HG03139 (cell line): ENCODE results near the gene GPRIN1.

Experiments
- ATAC-seq: cut with Tn5 transposase; IDR thresholded peaks from one replicate; pipeline ENCODE4 v1.9.1; 2021; ENCODE audit not compliant: unreplicated experiment

Gene GPRIN1

DNA sequence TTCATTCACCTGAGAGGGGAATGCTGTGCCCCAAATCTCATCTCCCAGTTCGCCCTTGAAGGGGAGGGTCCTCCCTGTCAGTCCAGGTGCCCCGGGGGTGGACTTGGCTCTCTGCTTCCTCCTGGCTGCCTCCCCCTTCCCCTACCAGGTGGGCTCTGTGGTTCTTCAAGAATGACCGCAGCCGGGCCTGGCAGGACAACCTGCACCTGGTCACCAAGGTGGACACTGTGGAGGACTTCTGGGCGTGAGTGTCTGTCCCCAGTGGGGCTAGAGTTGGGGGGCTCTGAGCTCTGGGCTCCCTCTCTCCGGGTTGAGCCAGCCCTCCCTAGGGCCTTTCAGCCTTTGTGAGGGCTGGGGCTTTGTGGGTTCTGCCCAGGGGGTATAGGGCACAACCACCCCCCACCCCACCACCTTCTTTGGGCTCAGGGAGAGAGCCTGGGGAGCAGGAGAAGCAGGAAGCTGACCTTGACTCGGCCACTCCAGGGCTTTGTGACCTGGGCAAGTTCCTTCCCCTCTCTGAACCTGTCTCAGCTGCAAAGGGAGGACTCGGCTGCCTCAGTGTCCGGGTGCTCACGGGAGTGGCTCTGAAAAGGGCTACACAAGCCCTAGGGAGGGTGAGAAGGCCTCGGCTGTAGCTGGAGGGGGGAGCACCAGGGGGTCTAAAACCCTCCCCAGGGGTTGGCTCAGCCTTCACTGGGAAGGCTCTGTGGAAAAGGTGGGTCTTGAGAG, 33.7 kb upstream of the GPRIN1 start:
- ATAC-seq: no peak

DNA sequence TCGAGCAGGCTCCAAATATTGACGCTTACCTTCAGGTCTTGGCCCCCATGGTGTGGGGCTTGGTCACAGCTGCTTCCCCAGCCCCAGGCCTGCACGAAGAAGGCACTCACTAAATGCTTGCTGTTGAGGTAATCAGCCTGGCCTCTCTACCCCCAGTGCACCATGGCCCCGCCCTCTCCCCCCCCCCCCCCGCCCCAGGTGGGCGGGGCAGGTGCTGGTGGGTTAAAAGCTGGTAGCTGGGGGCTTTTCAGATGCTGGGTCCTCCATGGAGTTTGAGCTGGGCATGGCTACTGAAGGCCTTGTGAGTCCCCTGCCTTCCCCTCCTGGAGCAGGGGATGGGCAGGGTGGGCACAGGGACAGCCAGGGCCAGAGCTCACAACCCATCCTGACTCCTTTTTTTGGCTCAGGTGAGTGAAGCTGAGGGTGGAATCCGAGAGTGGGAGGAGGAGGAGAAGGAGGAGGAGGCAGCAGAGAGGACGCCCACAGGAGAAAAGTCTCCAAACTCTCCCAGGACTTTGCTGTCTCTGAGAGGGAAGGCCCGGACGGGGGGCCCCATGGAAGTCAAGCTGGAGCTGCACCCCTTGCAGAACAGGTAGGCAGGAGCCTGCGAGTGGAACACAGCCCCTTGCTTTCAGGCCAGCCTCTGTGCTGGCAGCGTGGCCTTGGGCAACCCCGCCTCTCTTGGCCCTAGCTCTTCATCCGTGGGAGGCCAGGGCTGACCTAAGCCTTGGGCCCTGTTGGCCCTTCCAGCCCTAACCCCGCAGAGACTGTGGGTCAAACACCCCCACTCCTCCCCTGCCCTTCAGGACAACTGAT, 32.9 kb upstream of the GPRIN1 start:
- ATAC-seq: no peak

- no peak for ATAC-seq
Measured at GRCh38 chr5:176640616-176641015, 30.7 kb upstream of the GPRIN1 start.

DNA sequence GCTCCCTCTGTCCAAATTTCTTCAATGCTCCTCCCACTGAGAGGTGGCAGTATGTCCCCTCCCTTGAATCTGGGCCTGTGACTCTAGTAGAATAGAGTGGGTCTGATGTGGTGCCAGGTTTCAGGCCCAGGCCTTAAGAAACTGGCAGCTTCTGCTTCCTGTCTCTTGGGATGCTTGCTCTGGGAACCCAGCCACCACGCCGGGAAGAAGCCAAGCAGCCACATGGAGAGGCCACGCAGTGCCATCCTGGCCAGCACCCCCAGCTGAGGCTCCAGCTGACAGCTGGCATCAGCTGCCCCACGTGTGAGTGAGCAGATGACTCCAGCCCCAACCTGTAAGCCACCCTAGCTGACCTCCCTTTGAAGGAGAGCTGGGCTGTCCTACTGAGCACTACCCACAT, 30.0 kb upstream of the GPRIN1 start:
- ATAC-seq: no peak

GRCh38 chr5:176639208-176639607, 29.3 kb upstream of the GPRIN1 start:
- ATAC-seq: no peak

- no peak for ATAC-seq
Measured at GRCh38 chr5:176638437-176638836, 28.5 kb upstream of the GPRIN1 start.

DNA sequence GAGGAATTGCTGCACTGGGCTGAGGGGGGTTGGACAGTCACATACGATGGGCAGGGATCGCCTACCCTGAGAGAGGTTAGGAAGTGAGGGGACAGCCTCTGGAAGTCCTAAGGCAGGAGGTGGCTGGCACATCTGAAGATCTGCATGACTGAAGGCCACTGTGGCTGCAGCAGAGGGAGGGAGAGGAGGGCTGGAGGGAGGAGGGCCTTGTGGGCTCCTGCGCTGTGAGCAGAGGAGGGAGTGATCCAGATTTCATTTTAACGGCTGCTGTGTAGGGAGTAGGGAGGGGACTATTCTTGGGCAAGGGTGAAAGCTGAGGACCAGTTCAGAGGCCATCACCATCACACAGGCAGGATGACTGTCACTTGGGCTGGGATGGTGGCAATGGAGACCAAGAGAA, 27.6 kb upstream of the GPRIN1 start:
- no peak for ATAC-seq

GRCh38 chr5:176636426-176636825, 26.5 kb upstream of the GPRIN1 start:
- ATAC-seq: no peak

DNA sequence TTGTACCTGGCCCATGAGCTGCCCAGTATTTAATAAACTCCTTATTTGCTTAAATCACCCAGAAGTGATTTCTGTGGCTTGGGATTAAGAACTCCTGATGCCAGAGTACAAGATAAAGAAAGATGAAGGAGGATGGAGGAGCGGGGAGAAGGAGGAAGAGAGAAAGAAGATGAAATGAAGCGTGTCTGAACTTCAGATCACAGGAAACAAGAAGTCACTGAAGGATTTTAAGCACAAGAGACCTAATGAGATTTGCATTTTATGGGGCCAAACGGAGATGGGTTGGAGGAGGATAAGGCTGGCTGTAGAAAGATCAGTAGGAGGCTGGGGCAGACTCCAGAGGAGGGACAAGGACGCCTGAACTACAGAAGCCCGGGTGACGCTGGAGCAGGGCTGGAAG, 23.6 kb upstream of the GPRIN1 start:
- ATAC-seq: no peak

GRCh38 chr5:176632745-176633144, 22.8 kb upstream of the GPRIN1 start:
- no peak for ATAC-seq

DNA sequence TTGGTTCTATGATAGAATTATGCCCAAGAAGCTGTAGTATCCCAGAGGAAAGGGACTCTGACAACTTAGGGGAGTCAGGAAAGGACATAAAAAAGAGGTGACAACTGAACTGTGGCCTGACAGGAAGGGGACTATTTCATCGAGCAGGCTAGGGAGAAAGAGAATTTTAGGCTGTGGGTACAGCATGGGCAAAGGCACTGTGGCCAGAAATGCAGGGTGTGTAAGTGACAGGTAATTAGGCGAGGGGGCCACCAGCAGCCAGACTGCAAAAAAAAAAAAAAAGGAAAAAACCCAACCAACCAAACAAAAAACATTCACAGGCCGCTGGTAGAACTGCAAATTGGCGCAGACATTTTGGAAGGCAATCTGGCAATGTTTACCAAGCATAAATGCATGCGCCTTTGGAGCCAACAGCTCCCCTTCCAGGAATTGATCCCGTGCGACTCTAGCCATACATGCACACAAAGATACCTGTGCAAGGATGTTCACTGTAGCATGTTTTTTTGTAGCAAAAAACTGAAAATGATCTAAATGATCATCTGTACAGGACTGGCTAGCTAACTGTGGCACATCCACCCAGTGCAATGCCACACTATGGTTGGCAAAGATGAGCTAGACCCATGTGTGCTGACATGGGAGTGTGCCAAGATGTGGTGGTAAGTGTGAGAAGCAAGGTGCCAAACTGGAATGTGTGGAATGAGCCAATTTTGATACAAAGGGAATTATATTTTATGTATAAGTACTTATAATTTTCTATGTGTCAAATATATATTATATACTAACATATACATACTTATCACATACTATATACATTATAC, 21.6 kb upstream of the GPRIN1 start:
- ATAC-seq: no peak

GRCh38 chr5:176630681-176631222, 20.8 kb upstream of the GPRIN1 start:
- ATAC-seq: no peak

- ATAC-seq: no peak
Measured at GRCh38 chr5:176629853-176630680, 20.1 kb upstream of the GPRIN1 start, which contains the start of the genes EIF4E1B and SNCB. EIF4E1B (plus strand) TSS chr5:176630675; CDS start chr5:176642788, 12,113 bp downstream. SNCB (minus strand) TSS chr5:176630534; CDS start chr5:176629654, 880 bp downstream.

- no peak for ATAC-seq
Measured at GRCh38 chr5:176629317-176629852, 19.4 kb upstream of the GPRIN1 start.

DNA sequence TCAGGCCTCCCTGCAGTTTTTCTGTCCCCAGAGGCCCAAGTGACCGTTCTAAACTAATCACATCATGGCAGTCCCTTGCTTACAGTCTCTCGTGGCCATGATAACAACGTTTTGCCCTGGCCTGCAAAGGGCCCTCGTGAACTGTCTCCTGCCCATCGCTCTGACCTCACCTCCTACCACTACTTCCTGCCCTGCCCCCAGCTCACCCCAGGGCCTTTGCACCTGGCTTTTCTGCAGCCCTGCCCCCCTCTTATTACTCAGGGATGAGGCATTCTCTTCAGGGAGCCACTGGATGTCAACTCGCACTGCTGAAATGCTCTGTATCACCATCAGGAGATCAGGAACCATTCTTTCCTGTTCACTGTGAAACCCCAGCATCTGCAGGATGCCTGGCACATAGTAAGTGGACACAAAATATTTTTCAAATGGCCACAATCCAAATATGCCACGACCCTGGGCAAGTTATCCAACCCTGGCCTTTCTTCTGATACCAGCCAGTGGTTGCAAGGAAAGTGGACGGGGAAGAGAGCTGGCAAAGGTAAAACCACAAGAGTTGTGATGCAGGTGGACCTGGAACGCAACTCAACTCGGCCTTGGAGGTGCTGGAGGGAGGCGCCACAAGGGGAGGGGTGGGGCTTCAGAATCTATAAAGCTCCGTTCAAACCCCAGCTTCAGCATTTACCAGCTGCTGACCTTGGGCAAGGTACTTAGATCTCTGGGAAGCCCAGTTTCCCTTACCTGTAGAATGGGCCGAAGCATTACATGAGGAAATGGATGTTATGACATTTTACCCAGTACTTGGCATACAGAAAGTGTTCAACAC, 18.7 kb upstream of the GPRIN1 start:
- ATAC-seq: no peak

GRCh38 chr5:176627582-176627981, 17.6 kb upstream of the GPRIN1 start:
- ATAC-seq: no peak

- no peak for ATAC-seq
Measured at GRCh38 chr5:176626876-176627236, 16.9 kb upstream of the GPRIN1 start.

DNA sequence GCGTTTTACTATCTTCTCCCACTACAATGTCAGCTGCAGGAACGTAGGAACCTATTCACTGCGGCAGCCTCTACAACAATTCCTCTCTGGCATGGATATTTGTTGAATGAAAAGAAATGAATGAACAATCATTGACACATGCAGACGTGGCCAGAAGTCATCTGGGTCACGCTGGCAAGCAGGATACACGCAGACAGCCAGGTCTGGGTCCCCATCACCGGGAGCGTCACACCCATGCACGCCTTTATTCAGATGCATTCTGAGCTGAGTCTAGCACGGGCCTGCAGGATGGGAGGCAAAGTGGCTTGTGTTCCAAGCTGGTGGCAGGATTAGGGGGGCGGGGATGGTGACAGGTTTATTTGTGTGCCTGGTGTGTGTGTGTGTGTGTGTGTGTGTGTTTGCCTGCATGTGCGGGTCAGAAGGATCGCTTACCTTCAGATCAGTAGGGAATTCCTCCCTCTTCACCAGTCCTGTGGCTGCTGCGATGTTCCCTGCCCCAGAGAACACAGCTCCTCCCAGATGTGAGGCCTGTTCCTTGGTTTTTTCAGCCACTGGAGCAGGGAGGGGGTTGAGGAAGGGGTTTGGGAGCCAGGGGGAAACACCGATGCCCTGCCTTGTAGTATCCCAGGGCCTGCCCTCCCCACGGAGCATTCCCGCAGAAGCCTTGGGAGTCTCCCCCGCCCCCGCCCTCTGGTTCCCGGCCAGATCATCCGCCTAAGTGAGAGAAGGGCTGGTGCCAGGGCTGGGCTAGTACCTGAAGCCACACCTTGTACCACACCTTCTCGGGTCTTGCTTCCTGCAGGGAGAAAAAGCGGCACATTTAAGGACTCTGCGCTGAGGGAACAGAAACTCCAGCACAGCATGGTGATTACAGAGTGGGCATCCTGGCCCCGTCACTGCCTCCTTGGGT, 16.3 kb upstream of the GPRIN1 start:
- ATAC-seq: no peak
